HFF-Myc (cell line): ENCODE measurements around the gene LENEP.

Experiments used
- DNase-seq: peaks from one replicate; pipeline ENCODE4 v3.0.0-alpha.2; 2011; ENCODE audit warnings: low read depth; ENCODE audit errors: extremely low read depth
- H3K4me3 ChIP-seq: replicated peaks from 2 replicates; pipeline ENCODE4 v1.5.1; 2011; ENCODE audit warnings: low read depth, mild to moderate bottlenecking, control low read depth, low read length
- TF ChIP-seq, protein P1 (sequence below): IDR thresholded peaks from 2 replicates; pipeline ENCODE4 v1.5.1; 2012; ENCODE audit warnings: mild to moderate bottlenecking, low read depth, low read length, control low read depth; ENCODE audit errors: missing control alignments

The LENEP gene

DNA sequence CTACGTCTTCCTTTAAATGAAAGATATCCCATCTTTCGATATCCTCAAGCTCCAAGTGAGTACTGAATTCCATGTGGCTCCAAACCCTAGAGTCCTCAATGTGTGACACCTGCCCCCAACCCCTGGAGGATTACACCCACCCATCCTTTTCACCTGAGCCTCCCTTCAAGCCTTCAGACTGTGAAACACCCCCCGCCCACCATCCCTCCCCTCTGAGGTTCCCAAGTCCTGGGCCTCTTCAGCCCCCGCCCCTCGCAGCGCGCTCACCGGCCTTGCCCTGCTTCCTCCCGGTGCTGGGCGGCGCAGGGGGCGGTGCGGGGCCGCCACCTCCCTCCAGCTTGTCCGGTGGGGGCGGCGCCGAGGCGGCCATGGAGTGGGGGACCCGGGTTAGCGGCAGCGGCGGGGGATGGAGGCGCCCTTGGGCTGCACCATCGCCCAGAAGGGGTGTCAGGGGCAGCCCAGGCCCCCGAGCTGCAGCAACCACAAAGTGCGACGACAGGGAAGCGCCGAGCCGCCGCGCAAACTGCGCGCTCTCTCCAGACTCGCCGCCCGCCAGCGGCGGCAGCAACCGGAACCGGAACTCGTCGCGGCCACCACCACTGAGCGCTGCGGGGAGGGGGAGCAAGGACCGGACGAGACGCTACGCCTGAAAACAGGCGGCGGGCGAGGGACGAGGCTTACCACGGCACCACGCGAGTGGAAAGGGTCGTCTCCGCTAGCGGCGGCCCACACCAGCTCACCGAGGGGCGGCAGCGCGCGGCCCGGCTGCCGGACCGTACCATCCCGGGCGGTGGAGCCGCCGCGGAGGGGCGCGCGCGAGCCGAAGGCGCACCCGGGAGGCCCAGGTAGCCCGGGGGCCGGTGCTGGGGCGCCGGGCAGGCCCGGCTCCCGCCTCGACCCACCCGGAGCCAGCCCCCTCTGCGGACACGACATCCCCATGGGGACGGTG, 31.9 kb upstream of the LENEP start, which contains the start of gene PYGO2:
Gene PYGO2, minus strand, starts transcription at position 576 of the 949 bp plus-strand sequence. Its CDS starts 206 bp downstream, at position 370.
- peak within 1 kb of the TSS; percentile 64 for H3K4me3 ChIP-seq
- no peak for DNase-seq
- TF ChIP-seq, protein P1, sequence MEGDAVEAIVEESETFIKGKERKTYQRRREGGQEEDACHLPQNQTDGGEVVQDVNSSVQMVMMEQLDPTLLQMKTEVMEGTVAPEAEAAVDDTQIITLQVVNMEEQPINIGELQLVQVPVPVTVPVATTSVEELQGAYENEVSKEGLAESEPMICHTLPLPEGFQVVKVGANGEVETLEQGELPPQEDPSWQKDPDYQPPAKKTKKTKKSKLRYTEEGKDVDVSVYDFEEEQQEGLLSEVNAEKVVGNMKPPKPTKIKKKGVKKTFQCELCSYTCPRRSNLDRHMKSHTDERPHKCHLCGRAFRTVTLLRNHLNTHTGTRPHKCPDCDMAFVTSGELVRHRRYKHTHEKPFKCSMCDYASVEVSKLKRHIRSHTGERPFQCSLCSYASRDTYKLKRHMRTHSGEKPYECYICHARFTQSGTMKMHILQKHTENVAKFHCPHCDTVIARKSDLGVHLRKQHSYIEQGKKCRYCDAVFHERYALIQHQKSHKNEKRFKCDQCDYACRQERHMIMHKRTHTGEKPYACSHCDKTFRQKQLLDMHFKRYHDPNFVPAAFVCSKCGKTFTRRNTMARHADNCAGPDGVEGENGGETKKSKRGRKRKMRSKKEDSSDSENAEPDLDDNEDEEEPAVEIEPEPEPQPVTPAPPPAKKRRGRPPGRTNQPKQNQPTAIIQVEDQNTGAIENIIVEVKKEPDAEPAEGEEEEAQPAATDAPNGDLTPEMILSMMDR, result peak; percentile 9

DNA sequence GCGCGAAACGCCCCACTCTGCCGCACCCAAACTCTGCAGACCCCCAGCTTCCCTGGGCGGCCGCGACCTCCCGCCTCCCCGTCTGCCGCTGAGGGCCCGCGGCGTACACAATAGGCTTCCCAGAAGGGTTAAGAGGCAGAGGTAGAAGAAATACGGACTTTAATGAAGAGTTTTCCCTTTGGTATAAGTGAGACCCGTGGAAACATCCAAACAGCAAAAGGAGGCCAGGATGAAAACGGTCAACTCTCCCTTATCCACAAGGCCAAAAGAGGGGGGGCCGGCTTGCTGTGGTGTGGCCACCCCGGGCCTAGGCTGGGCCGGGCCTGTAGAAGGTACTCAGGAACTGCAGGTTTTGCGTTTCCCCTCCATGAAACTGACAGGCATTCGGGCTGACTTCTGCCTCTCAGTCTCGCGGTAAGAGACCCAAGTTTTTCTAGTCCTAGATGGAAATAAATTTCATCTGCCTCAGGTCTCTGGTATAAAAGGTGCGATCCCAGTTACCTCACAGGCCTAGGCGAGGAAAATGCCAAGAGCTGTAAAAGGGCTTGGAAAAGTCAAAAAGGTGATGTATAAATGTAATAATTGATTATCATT, 31.1 kb upstream of the LENEP start:
- H3K4me3 ChIP-seq, result peak overlapping the region; percentile 64
- DNase-seq, result no peak
- TF ChIP-seq, protein P1, result no peak

DNA sequence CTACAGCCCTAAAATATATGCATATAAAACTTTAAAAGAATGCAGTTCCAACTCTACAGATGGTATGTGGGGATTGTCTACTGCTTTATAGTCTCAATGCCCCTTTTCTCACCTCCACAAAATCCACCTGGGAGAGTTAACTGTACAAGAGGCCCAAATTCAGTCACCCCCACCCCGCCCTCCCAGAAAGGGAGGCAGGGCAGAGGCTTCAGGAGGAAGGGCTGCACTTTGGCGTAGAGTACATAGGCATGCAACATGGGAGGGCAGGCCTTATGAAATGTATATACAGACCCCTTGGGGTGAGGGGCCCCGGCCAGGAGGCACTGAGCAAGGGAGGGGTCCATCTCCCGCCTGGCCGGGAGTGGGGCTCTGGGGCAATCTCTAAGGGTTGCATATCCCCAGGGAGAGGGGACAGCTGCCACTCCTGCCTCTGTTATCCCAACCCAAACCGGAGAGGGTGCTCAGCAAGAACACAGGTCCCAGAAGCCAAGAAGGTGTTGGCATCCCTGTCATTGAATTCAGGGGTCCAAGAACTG, 30.5 kb upstream of the LENEP start:
- TF ChIP-seq, protein P1, result no peak
- DNase-seq, result no peak
- H3K4me3 ChIP-seq, result peak overlapping the region; percentile 64

DNA sequence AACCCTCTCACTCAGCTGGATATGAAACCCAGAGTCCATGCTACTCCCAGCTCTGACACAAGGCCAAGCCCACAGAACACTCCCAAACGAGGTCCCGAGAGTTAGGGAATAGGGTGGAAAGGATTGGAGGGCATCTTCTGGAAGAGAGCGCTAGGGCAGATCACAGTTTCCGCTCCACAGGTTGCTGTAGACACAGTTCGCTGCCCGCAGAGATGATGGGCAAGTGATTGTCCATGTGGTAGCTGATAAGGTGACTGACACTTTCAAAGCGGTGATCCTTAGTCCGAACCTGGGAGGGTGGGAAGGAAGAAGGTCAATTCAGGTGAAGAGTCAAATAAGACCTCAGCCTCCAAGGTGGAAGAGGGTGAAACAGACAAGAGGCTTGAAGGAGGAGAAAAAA, 29.7 kb upstream of the LENEP start:
- no peak for DNase-seq
- H3K4me3 ChIP-seq, result no peak overlapping the region
- TF ChIP-seq, protein P1, result no peak

DNA sequence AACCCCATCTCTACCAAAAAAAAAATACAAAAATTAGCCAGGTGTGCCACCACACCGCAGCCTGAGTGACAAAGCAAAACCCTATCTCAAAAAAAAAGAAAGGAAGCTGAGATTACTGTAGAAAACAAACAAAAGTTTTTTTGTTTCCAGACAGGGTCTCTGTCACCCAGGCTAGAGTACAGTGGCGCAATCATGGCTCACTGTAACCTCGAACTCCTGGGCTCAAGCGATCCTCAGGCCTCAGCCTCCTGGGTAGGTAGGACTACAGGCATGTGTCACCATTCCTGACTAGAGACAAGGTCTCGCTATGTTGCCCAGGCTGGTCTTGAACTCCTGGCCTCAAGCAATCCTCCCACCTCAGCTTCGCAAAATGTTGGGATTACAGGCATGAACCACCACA, 29.0 kb upstream of the LENEP start:
- DNase-seq, result no peak
- TF ChIP-seq, protein P1, result no peak
- H3K4me3 ChIP-seq, result no peak overlapping the region

DNA sequence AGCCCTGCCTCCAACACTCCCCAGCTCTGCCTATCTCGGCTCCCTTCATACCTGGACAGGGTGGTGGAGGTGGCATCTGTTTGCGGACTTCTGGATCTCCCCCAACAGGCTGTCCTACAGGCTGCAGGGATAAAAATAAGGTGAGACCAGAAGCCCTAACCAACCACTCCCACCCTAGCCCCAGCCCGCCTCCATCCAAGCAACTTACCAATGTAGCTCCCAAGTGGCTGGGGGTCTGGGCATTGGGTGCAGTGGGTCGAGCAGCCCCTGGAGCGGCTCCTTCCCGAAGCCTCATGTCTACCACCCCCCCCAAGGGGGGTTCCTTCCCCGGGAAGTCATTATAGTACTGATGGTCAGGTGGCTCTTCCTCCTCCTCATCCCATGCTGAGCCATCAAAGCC, 27.3 kb upstream of the LENEP start:
- no peak overlapping the region for H3K4me3 ChIP-seq
- DNase-seq, result no peak
- TF ChIP-seq, protein P1, result no peak
